GM21447 (cell line): ENCODE data around the gene IL1RN.

Experiments used
- ATAC-seq: cut with Tn5 transposase; IDR thresholded peaks from one replicate; pipeline ENCODE4 v1.9.1; 2021; ENCODE audit not compliant: unreplicated experiment

Gene IL1RN

GRCh38 chr2:113124984-113125855 is 2.2 kb upstream of the IL1RN start:
- ATAC-seq: no peak

GRCh38 chr2:113127646-113128570 is 510 bp downstream of the IL1RN start:
- ATAC-seq: no peak

- no peak for ATAC-seq
These were observed 2.2 kb downstream of the IL1RN start for GRCh38 chr2:113129519-113130078.

- ATAC-seq: no peak
These were observed 4.2 kb downstream of the IL1RN start for GRCh38 chr2:113131352-113132185.

GRCh38 chr2:113132414-113133021 is 5.1 kb downstream of the IL1RN start:
- ATAC-seq: no peak

- no peak for ATAC-seq
These were observed 6.6 kb downstream of the IL1RN start for GRCh38 chr2:113133704-113134598.

- ATAC-seq: no peak
These were observed 7.3 kb downstream of the IL1RN start for GRCh38 chr2:113134717-113135116.

GRCh38 chr2:113135317-113135716 is 7.9 kb downstream of the IL1RN start:
- ATAC-seq: no peak

- ATAC-seq: no peak
These were observed 9.7 kb downstream of the IL1RN start for GRCh38 chr2:113136828-113137775.

GRCh38 chr2:113137827-113138226 is 10.4 kb downstream of the IL1RN start:
- ATAC-seq: no peak

- ATAC-seq: no peak
These were observed 11.3 kb downstream of the IL1RN start for GRCh38 chr2:113138428-113139322.

GRCh38 chr2:113141451-113141850 is 14.1 kb downstream of the IL1RN start:
- ATAC-seq: no peak

- ATAC-seq: no peak
These were observed 14.9 kb downstream of the IL1RN start for GRCh38 chr2:113142290-113142689.

- no peak for ATAC-seq
These were observed 16.9 kb downstream of the IL1RN start for GRCh38 chr2:113144259-113144658.

- ATAC-seq: peak; percentile 61
These were observed 21.5 kb downstream of the IL1RN start for GRCh38 chr2:113148606-113149552.
